Sigmoid colon (tissue), 3 donors: ENCODE measurements around the gene SEMA5B.

Source experiments
- CTCF ChIP-seq, 4 experiments: fragments of 450-650 bp in 3 of 4; fragments of 200-600 bp in 1 of 4; IDR thresholded peaks; one replicate each; pipeline ENCODE4 v1.5.1; 2016 to 2019; ENCODE audit warnings: antibody characterized with exemption in 4 of 4, mild to moderate bottlenecking in 3 of 4, moderate library complexity in 2 of 4
- POLR2A ChIP-seq, 2 donors: fragments of 450-650 bp; IDR thresholded peaks; one replicate each; pipeline ENCODE4 v1.6.1; 2016; ENCODE audit warnings: antibody characterized with exemption in 2 of 2, mild to moderate bottlenecking in 2 of 2, moderate library complexity in 2 of 2

GRCh38 chr3:122918576-122919290 is 108.8 kb downstream of the SEMA5B start:
- TF ChIP-seq CTCF (IDR thresholded peaks at IDR 0.05) (no peak), POLR2A (IDR thresholded peaks at IDR 0.05) (no peak)
